HG03457 (cell line): ENCODE data around the gene DEK.
A peak's percentile ranks its signal among the peaks of the same experiment; 100 is the strongest.
"Not testable (repeated sequence)": the region's sequence is repeated elsewhere in the genome, so short reads cannot be mapped to it uniquely, and the experiment has no call there.

ENCODE experiments used
- ATAC-seq: cut with Tn5 transposase; IDR thresholded peaks from one replicate; pipeline ENCODE4 v1.9.1; 2021; ENCODE audit warnings: moderate number of reproducible peaks; ENCODE audit not compliant: unreplicated experiment

The DEK gene

GRCh38 chr6:18264219-18264922, at the start of gene DEK:
DEK (minus strand) TSS chr6:18264530; CDS start chr6:18263987, 543 bp downstream.
- ATAC-seq: peak; percentile 27

- ATAC-seq: no peak
Measured at GRCh38 chr6:18312368-18312767, 48.0 kb upstream of the DEK start.

GRCh38 chr6:18310010-18310409, 45.7 kb upstream of the DEK start:
- ATAC-seq: not testable (repeated sequence)

- ATAC-seq: no peak
Measured at GRCh38 chr6:18309046-18309445, 44.7 kb upstream of the DEK start.

- no peak for ATAC-seq
Measured at GRCh38 chr6:18308070-18308735, 43.9 kb upstream of the DEK start.

- ATAC-seq: no peak
Measured at GRCh38 chr6:18306977-18307376, 42.6 kb upstream of the DEK start.

- ATAC-seq: no peak
Measured at GRCh38 chr6:18302561-18303439, 38.5 kb upstream of the DEK start.

GRCh38 chr6:18293076-18293904, 29.0 kb upstream of the DEK start:
- no peak for ATAC-seq

- no peak for ATAC-seq
Measured at GRCh38 chr6:18289283-18289682, 25.0 kb upstream of the DEK start.

- no peak for ATAC-seq
Measured at GRCh38 chr6:18284261-18284660, 19.9 kb upstream of the DEK start.

- no peak for ATAC-seq
Measured at GRCh38 chr6:18281564-18281963, 17.2 kb upstream of the DEK start.

GRCh38 chr6:18280084-18280483, 15.8 kb upstream of the DEK start:
- ATAC-seq: no peak

- ATAC-seq: no peak
Measured at GRCh38 chr6:18279422-18279821, 15.1 kb upstream of the DEK start.

- ATAC-seq: no peak
Measured at GRCh38 chr6:18277237-18278006, 13.1 kb upstream of the DEK start.

GRCh38 chr6:18276610-18277236, 12.4 kb upstream of the DEK start:
- no peak for ATAC-seq

GRCh38 chr6:18270216-18270615, 5.9 kb upstream of the DEK start:
- ATAC-seq: no peak

GRCh38 chr6:18269717-18270116, 5.4 kb upstream of the DEK start:
- ATAC-seq: no peak

GRCh38 chr6:18269253-18269652, 4.9 kb upstream of the DEK start:
- ATAC-seq: no peak

- no peak for ATAC-seq
Measured at GRCh38 chr6:18268066-18268465, 3.7 kb upstream of the DEK start.

- ATAC-seq: no peak
Measured at GRCh38 chr6:18266523-18266912, 2.2 kb upstream of the DEK start.
